Activated CD4-positive, CD25-positive, alpha-beta regulatory T cell treated with anti-CD3 and anti-CD28 coated beads, Interleukin-2, amount 50 U/mL, for 16 hours (primary cell): ENCODE data around the gene MARCHF2.

Source experiments
- DNase-seq: peaks from one replicate; pipeline ENCODE4 v3.0.0-alpha.2; 2020; ENCODE audit warnings: low read depth, low spot score

MARCHF2 gene

DNA sequence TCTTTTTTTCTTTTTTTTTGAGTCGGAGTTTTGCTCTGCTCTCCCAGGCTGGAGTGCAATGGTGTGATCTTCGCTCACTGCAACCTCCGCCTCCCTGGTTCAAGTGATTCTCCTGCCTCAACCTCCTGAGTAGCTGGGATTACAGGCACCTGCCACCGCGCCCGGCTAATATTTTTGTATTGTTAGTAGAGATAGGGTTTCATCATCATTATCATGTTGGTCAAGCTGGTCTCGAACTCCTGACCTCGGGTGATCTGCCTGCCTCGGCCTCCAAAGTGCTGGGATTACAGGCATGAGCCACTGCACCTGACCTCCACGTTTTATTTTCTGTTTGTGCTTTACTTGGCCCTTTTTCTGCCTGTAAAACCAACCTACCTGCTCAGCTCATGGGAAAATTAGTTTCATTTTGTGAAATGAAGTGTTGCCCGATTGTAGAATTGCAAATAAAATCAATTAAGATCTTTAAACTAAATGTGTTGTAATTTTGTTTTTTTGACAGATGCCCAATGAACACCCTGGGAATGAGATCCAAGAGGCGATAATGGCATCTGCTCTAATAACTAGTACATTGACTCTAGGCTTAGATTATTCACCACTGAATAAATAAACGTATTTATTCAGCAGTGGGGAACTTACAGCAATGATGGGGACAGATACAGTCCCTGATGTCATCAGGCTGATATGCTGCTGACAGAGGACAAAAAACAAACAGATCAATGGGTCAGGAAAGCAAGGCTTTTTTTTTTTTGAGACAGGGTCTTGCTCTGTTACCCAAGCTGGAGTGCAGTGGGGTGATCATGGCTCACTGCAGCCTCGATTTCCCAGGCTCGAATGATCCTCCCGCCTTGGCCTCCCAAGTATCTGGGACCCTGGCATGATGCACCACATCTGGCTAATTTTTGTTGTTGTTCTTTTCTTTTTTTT lies 25.2 kb upstream of the MARCHF2 start:
- DNase-seq = no peak

DNA sequence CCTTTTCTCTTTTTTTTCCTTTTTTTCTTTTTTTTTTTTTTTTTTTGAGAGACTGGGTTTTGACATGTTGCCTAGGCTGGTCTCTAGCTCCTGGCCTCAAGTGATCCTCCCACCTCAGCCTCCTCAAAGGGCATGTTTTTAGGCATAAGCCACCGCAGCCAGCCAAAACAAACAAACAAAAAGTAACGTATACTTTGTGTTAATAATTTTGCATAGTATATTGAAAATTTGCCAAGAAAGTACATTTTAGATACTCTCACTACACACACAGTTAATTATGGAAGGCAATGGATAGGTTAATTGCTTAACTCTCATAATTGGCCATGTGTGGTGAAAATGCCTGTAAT lies 24.5 kb upstream of the MARCHF2 start:
- DNase-seq = no peak

DNA sequence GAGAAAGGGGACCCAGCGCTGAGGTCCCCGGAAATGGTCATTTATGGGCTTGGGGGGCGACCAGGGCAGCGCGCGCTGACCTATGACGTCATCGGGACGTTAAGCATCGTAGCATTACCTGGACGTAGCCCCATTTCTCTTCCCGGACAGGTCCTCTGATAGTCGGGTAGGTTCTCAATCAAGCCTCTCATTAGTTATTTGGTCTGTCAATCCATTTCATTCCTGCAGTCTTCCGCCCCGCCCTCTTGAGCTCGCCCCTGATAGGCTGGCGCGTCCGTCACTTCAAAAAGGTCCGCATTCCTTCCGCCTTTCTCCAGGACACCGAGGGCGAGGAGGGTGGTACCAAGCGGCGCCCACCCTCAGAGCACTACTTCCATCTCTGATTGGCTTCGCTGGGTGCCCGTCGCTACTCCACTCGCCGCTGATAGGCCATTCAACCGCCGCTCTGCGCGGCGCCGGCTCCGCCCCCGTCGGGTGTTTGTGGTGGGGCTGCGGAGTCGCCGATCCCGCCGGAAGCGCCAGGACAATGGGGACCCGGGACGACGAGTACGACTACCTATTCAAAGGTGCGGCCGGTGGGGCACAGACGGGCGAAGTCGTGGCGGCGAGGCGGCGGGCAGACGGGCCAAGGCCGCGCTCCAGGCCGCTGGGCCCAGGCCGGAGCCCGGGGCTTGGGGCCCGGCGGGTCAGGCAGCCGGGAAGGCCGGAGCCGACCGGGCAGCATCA lies 23.1 kb upstream of the MARCHF2 start, which contains the start of gene RAB11B:
TSS of gene RAB11B (plus strand) at position 470 of the 726 bp plus-strand sequence. CDS start at position 527, 57 bp downstream.
- DNase-seq = peak; percentile 97

DNA sequence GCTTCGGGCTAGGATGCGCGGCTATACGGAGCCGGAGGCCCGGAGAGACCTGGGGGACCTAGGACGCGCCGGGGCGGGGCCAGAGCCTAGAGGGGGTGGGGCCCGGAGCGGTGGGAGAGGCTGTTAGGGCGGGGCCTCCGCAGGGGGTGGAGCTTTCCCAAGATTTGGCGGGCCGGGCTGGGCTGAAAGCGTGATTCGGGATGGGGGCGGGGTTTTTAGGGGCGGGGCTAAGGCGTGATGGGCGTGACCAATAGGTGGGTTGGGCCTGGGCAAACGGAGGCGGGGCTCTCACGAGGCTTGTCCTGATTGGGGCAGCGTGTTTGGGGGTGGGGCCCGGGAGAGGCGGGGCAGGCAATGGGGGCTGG lies 22.5 kb upstream of the MARCHF2 start:
- DNase-seq = peak; percentile 77

DNA sequence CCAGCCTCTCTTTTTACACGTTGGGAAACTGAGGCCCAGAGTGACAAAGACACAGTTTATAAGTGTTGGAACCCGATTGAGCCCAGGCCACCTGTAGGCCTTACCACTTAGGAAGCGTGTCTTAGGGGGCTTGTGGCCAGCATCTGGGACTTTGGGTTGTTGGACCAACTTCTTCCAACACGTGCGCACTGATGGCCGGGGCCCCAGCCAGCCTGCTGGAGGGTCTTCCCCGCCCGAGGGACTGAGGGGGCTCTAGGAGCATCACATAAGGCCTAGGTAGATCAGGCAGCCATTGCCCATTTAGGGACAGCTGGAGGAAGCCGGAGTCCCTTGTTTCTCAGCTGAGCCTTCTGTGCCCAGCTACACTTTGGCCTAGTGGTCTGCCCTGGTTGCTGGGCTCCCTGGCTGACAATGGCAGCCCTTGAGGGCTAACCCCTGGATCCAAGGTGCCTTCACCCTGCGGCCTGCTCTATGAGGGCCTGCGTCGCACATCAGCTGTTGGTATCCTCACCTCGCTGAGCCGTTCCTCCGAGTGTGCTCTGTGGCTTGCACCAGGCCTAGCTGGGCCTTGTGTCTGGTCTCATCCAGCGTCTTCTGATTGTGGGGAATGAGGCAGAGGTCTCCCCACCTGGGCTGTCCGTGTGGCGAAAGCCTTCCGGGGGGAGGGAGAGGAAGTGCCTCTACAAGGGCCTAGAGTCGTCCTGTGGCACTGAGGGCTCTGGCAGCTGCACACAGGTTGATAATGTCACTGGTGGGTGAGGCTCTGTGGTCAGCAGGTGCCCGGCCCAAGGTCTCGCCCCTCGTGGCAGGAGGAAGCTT lies 21.7 kb upstream of the MARCHF2 start:
- DNase-seq = no peak

DNA sequence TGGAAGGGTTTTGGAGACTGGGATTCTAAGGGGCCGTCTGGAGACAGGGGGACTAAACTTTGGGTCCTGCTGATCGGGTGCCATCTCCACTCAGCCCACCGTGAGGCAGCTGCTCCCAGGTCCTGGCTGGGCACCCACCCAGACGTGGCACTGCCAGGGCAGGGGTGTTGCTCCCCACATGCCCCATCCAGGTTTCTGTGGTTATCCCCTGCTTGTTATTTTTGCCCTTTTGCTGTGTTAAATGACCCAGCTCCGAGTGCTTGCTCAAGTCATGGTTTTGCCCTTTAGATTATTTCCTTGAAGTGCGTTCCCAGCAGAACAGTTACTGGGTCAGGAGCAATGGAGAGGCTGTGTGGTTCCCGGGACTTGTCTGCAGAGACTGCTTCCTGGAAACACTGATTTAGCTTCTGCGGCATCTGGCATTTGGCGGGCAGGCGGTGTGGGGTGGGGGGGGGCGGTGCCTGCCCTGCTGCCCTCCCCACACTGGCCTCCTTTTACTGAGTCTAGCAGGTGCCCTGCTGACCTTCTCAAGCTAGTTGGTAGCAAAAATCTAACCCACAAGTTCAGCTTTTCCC lies 21.0 kb upstream of the MARCHF2 start:
- no peak for DNase-seq

DNA sequence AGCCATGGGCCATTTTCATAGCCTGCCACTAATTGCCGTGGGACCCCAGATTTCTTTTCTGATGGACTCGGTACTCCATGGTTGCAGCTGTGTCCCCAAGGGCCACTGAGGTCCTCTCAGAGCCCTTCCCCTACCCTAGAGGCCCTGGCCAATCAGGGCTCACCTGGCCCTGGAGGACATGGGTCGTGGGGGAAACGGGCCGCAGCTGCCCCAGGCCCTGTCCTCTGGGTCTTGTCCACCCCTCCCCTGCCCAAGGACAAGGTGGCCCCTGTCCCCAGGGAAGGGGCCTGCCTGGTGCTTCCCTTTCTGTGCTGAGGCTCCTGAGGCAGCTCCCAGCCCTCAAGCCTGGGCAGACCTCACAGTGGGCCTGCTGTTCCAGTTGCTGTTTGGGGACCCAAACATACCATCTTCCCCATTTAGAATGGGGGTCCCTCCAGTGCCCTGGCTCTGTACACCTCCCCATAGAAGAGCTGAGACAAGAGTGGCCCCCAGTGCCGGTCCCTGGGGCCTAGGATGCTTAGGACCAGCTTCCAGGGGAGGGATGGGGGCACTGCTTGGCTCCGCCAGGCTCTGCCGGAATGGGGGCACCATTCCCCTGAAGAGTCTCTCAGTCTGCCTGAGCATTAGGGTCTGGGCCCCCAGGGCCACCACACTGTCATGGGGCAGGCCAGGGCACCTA lies 19.8 kb upstream of the MARCHF2 start:
- no peak for DNase-seq

DNA sequence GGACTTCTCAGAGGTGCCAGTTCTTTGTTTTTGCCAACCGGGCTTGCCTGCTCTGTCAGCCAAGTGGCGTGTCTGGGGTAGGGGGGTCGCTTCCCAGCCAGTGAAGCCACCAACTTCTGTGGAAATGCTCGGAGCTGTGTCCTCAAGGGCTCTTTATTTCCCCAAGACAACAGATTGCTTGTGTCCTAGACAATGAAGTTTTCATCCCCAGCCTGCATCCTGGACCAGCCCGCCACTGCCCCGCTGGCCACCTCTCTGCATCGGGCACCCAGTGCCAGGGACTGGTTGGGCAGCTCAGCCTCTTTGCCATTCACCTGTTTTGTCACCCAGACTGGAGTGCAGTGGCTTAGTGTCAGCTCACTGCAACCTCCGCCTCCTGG lies 19.2 kb upstream of the MARCHF2 start:
- DNase-seq = no peak

DNA sequence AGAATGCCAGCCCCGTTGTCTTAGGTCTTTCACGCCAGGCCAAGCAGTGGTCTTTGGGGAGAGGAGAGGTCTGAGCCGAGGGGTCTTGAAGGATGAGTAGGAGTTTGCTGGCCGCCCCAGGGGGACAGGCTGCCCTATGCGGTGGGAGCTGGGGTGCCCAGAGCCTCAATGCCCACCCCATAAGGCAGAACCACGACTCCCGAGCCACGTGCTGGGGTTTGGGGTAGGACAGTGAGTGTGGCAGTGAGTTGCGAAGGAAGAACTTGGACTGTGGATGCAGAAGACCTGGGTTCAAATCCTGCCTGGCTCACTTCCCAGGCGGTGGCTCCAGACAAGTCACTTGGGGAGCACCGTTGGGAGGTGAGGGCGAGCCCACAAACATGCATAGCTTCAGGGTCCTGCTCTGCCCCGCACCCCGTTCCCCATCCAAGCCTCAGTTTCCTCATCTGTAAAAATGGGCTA lies 17.5 kb upstream of the MARCHF2 start:
- DNase-seq = no peak

DNA sequence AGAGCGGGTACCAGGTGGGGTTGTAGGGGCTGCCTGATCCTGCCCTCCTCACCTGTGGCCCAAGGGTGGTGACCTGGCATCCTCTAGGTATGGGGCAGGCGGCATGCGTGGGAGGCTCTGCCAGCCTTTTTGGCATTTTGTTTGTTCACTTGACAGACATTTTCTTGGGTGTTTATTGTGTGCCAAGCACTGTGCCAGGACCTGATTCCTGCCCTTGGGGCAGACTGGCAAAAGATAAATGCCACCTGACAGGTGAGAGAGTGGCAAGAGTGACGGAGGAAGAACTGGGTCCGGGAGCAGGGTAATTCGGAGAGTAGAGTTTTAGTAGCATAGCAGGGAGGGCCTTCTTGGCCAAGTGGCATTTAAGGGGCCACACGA lies 16.9 kb upstream of the MARCHF2 start:
- DNase-seq = no peak

DNA sequence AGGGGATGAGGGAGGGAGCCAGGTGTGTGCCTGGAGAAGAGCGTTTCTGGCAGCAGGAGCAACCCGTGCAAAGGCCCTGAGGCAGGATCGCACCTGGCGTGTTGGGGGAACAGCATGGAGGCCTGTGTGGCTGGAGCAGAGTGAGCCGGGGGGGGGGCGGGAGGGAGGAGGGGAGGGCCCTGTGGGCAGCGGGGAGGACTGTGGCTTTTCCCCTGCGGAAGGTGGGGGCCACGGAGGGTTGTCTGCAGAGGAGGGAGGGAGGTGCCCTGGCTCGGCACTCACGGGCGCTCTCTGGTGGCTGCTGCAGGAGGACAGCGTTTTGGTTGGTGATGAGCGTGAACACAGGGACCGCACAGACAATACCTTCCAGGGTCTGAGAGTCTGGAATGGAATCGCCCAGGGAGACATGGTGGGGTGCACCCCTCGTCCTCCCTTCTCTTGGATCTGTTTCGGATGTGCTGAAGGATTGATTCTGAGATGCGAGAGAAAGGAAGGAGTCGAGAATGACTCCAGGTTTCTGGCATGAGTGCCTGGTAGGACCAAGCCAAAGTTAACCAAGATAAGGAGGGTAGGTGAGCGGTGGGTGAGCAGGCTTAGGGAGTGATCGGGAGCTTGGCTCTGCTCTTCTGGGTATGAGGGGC lies 16.4 kb upstream of the MARCHF2 start:
- DNase-seq = peak; percentile 23

DNA sequence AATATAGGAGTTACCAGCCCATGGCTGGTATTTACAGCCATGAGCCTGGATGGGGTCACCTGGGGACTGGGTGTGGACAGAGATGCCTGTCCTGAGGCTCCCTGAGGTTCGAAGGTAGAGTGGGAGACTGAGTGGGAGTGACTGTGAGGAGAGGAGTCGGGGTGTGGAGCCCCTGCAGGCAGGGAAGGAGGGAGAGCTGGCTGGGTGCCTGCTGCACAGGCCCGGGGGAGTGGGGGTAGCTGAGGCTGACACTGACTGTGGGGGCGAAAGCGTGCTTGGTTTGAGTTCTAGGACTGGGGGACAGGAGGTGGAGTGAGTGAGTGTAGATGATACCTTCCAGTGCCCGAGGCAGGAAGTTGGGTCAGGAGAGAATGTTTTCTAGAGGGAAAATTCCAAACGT lies 15.8 kb upstream of the MARCHF2 start:
- DNase-seq = no peak

DNA sequence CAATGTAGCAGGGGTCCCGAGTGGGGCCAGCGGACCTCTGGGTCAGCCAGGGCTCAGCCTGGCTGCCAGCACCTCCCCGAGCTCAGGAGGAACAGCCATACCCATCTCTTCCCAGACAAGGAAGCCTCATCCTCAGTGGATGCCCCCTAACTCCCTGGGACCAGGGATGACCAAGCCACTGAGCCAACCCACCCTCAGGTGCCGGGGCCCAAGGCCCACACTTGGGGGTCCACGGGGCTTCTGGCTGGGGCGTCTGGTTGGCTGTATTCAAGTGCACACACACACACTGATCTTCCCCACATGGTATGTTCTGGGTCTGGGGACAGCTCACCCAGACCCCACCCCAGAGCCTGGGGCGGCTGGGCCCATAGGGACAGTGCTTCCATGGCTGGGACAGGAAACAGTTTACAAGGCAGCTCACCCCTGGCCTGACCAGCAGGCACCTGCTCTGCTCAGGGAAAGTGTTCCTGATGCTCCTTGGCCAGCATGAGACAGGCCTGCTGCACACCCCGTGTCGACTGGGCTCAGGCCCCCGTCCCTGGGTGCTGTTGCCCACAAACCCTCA lies 15.3 kb upstream of the MARCHF2 start:
- no peak for DNase-seq

DNA sequence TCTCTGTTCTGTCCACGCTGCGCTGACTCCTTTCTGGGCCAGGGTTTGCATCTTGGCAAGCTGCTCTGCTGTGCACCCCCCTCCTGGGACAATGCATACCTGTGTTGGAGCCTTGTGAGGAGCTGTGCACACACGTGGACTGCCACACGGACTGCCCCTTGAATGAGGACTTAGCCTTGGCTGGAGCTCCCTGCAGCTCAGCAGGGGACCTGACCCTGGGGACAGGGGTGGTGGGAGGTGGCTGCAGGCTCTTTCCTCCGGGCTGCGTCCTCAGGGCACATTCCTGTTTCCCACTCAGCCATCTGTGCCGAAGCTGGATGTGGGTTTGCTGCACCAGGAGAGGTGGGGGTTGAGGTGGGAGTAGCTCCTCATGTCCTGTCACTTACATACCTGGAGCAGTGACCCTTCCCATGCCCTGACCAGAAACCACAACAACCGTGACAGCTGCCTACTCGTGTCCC lies 14.8 kb upstream of the MARCHF2 start:
- DNase-seq = no peak

DNA sequence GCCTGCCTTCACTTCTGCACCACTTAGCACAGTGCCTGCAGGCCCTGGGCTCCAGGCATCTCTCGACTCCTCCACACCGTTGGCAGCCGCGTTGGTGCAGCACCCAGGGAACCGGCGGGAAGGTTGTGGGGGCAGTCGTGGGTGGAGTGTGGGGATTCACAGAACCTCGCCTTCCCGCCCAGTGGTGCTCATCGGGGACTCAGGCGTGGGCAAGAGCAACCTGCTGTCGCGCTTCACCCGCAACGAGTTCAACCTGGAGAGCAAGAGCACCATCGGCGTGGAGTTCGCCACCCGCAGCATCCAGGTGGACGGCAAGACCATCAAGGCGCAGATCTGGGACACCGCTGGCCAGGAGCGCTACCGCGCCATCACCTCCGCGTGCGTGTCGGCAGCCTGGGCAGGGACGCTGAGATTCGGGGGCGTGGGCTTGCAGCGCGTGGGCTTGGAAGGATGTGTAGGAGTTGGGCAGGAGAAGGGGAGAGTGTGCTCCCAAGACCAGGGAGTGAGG lies 13.4 kb upstream of the MARCHF2 start:
- DNase-seq = no peak

DNA sequence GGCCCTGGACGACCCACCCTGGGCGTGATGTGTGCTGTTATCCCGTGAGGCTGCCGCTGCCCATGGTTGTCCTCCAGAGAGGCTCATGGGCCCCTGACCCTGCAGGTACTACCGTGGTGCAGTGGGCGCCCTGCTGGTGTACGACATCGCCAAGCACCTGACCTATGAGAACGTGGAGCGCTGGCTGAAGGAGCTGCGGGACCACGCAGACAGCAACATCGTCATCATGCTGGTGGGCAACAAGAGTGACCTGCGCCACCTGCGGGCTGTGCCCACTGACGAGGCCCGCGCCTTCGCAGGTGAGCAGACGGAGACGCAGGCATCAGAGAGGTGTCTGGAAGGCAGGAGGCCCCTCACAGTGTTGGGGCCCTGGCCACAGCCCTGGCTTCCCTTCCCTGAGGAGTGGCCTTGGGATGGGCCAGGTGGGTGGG lies 11.1 kb upstream of the MARCHF2 start:
- DNase-seq = no peak

DNA sequence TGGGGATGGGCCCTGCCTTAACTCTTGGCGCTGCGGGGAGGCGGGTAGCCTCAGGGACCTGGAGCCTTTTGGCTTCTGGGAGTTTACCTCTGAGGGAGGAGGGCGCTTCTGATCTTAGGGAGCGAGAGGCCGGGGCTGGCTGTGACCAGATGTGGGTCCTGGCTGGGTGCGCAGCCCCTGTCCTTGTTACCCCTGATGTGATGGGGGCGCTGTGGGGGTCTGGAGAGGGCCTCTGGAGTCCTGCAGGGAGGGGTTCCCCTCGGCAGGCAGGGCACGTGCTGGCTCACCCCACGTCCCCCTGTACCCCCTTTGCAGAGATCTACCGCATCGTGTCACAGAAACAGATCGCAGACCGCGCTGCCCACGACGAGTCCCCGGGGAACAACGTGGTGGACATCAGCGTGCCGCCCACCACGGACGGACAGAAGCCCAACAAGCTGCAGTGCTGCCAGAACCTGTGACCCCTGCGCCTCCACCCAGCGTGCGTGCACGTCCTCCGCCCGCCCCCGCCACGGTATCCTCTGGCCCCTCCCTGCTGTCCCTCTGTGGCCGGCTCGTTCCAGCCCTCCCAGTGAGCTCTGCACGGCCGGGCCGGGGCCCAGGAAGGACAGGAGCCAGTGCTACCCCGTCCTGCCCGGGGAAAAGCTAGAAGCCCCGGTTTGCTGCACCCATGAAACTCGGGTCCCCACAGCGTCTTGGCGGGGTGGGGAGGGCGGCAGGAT lies 9.8 kb upstream of the MARCHF2 start:
- no peak for DNase-seq

DNA sequence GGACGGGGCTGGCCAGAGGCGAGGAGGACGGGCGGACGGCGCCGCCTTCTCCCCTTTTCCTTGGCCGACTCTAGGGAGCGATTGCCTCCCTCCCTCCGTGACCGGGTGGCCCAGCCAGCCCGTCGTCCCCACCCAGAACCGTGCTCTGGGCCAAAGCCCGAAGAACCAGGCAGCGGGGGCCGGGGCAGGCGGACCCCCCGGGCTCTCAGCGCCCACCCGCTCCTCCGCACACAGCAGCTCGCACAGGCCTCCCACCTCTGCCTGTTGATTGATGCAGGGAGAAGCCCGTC lies 9.3 kb upstream of the MARCHF2 start:
- no peak for DNase-seq

DNA sequence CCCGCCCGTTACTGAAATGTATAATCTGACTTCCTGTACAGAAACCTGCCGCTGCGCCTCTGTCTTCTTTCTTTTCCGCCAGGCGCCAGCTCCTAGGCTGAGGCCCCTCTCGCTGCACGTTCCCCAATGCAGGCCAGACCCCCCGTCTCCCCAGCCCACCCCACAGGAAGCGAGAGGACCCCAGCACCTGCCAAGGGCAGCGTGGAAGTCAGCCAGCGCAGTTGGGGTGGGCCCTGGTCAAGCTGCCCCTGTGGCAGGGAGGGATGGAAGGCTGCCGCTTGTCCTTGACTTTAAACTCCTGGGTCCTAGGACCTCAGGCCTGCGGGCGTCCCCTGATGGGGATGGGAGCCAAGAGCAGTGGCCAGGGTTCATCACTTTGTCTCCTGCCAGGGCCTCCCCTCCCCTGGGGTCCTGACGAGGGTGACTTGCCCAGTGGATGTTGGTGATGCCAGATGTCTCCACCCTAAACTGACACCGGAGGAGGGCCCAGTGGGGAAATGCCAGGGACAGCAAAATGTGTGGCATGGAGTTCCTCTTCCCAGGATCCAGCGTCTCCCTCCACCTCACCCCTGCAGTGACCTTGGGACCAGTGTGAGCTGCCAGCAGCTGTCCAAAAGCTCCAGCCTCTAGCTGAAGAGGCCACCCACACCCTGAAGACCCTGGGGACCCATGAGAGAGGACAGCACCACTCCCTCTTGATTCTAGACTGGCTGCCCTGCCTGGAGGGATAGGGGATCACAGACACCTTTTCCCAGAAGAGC lies 8.5 kb upstream of the MARCHF2 start:
- DNase-seq = no peak
